Epithelial cell of proximal tubule (primary cell): ENCODE data around the gene CD244. TPM values are rescaled to one million over a fixed set of nuclear protein-coding genes. Genes with fewer than 3 reads are reported as not detected.
A peak's percentile ranks its signal among the peaks of the same experiment; 100 is the strongest.

Experiments used
- DNase-seq: peaks from one replicate; pipeline ENCODE4 v3.0.0-alpha.2; 2011; ENCODE audit warnings: low read depth
- H3K4me3 ChIP-seq: 2 replicates; pipeline ENCODE4 v1.5.1; 2011; ENCODE audit warnings: low read depth, mild to moderate bottlenecking, low read length
- CTCF ChIP-seq: conservative IDR thresholded peaks from 2 replicates; pipeline ENCODE4 v1.5.1; 2012; ENCODE audit warnings: low read depth, mild to moderate bottlenecking, low read length
- total RNA-seq: library from RNA; depleted of rRNA; stranded (reverse); fragments of >200 nt; gene quantifications from 2 replicates; pipeline ENCODE4 v1.2.3, GENCODE V29; 2015

CD244 gene
- total RNA-seq, 1 donor from 2014 or later = not detected

- DNase-seq = no peak
- no peak overlapping the region for H3K4me3 ChIP-seq
- no peak for TF ChIP-seq CTCF
Measured at GRCh38 chr1:160826546-160826945, 36.1 kb downstream of the CD244 start.

- TF ChIP-seq CTCF = no peak
- no peak overlapping the region for H3K4me3 ChIP-seq
- no peak for DNase-seq
Measured at GRCh38 chr1:160823296-160823695, 39.4 kb downstream of the CD244 start.

- H3K4me3 ChIP-seq = no peak overlapping the region
- DNase-seq = no peak
- peak; percentile 22 for TF ChIP-seq CTCF
Measured at GRCh38 chr1:160821627-160822026, 41.1 kb downstream of the CD244 start.

- no peak overlapping the region for H3K4me3 ChIP-seq
- no peak for DNase-seq
- no peak for TF ChIP-seq CTCF
Measured at GRCh38 chr1:160819186-160819585, 43.5 kb downstream of the CD244 start.

- no peak for TF ChIP-seq CTCF
Measured at GRCh38 chr1:160818207-160818937, 44.3 kb downstream of the CD244 start.

GRCh38 chr1:160814856-160815255, 47.8 kb downstream of the CD244 start:
- H3K4me3 ChIP-seq = no peak overlapping the region
- no peak for TF ChIP-seq CTCF
- no peak for DNase-seq

More at GRCh38 chr1:160818207-160818937, 44.3 kb downstream of the CD244 start:
- no peak for DNase-seq
- no peak overlapping the region for H3K4me3 ChIP-seq

- no peak for TF ChIP-seq CTCF
- H3K4me3 ChIP-seq = no peak overlapping the region
- DNase-seq = no peak
Measured at GRCh38 chr1:160814316-160814715, 48.4 kb downstream of the CD244 start.
